Left hindlimb (tissue), 1 donor: ENCODE results near the gene PRKCE.
A peak's percentile ranks its signal among the peaks of the same experiment; 100 is the strongest.

Experiments used
- DNase-seq: peaks from one replicate; pipeline ENCODE4 v3.0.0-alpha.2; 2018

PRKCE gene

DNA sequence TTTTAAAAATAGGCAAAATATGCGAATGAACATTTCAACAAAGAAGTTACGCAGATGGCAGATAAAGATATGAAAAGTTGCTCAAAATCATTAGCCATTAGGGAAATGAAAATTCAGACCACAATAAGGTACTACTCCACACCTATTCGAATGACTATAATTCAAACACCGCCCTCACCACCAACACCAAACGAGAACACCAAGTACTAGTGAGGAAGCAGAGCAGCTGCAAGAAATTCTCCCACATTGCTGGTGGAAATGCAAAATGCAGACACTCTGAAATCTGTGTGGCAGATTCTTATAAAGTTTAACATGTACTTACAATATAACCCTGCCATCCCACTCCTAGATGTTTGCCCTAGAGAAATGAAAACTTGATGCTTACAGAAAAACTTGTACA, 17.3 kb upstream of the PRKCE start:
- no peak for DNase-seq

- DNase-seq: no peak
Measured at GRCh38 chr2:45636008-45636407, 15.5 kb upstream of the PRKCE start.

GRCh38 chr2:45637440-45637839, 14.0 kb upstream of the PRKCE start:
- no peak for DNase-seq

DNA sequence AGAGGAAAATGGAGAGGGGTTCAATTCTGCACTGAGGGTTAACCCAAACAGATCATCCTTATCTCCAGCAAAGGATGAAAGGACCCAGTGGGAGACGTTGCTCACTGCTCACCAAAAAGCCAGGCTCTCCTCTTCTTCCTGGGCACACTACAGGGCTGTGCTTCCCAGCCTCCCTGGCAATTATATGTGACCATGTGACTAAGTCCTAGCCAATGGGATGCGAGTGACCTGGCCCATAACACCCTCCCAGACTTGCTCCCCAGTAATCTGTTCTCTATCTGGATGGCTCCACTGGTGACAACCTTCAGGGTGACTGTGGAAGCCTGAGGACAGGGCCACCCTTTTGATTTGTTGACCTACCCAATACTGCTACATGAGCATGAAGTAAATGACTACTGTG, 10.9 kb upstream of the PRKCE start:
- DNase-seq: no peak

GRCh38 chr2:45643095-45643494, 8.4 kb upstream of the PRKCE start:
- no peak for DNase-seq

- peak; percentile 75 for DNase-seq
Measured at GRCh38 chr2:45643543-45644542, 7.6 kb upstream of the PRKCE start.

DNA sequence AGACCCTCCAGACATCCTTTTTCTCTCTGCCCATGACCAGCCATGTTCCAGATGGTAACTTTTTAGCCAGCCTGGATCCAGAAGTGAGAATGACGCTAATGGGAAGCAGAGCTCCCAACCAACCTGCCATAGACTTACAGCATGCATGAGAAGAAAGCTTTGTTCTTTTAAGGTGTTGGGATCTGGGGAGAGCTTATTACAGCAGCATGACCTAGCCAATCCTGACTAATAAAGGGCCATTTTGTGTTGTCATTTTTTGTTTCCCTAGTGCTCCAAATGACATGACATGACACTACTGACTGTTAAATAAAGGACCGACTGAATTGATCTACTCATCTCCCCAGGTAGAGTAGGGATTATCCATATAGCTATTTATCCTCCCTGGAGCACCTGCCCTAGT, 5.2 kb upstream of the PRKCE start:
- DNase-seq: no peak

GRCh38 chr2:45647356-45647755, 4.1 kb upstream of the PRKCE start:
- DNase-seq: no peak

DNA sequence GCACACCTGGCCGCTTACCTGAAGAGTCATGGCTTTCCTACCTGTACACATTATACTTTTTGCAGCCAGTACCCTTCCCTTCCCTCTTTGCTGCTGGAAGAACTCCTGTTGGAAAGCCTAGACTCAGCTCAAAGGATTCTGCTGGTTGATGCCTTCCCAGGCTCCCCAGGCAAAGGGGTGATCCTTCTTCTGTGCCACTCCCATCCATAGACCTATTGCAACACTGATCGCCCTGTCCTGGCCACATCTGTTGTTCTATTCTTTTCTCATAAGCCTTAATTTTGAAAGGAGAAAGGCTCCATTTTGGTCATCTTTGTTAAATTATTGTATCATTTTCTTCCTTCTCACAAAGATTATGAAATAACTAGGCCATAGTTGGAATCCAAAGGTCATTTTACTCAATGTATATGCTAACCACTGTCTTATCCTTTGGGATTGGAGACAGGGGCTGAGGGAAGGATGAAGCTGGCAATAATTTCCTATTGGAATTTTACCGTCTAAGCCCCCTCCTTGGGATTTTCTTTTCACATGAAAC, 3.4 kb upstream of the PRKCE start:
- no peak for DNase-seq

DNA sequence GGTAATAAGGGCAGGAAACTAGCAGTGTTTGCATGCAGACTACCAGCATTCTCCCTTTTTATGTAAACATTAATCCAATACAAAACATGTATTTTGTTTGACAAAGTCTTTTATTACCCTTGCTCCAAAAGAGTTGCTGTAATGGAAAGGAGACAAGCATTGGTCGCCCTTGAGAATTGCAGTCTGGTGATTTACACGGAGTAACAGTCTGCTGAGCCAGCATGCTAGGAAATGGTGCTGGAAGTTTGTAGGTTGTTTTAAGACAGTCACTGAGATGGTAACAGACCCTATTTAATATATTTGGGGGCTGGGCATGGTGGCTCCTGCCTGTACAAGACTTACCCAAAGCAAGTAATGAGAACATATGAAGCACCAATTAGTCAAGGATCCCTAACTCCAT, 2.8 kb upstream of the PRKCE start:
- no peak for DNase-seq

- DNase-seq: peak; percentile 39
Measured at GRCh38 chr2:45649462-45649857, 2.0 kb upstream of the PRKCE start.

GRCh38 chr2:45649858-45650811, 1.3 kb upstream of the PRKCE start:
- DNase-seq: peak; percentile 73

DNA sequence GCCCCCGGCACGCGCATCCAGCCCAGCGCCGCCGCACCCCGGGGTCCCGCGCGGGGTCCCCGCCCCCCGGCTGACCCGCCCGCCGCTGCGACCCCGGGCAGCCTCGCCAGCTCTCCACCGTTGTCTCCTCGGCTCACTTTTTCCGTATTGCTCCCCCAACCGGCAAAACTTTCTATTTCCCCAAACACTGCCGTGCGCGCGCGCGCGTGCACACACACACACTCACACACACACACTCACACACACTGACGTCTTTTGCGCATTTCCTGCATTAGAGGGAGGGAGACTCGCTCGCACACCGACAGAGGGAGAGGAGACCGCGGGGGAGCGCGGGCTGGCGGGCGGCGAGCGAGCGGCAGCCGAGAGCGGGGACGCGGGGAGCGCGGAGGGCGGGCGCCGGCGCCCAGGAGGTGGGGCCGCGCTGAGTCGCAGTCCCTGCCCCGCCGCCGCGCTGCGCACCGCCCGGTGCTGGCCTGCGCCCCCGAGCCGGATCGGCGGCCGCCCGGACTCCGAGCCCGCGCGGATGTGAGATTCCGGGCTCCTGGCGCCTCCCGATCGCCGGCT, 542 bp upstream of the PRKCE start:
- peak; percentile 97 for DNase-seq

- DNase-seq: peak; percentile 67
Measured at GRCh38 chr2:45652090-45653031, 886 bp downstream of the PRKCE start.

GRCh38 chr2:45653122-45653913, 1.8 kb downstream of the PRKCE start:
- no peak for DNase-seq

- no peak for DNase-seq
Measured at GRCh38 chr2:45654250-45654649, 2.8 kb downstream of the PRKCE start.

GRCh38 chr2:45661828-45662227, 10.4 kb downstream of the PRKCE start:
- no peak for DNase-seq

- DNase-seq: no peak
Measured at GRCh38 chr2:45664635-45665261, 13.3 kb downstream of the PRKCE start.

DNA sequence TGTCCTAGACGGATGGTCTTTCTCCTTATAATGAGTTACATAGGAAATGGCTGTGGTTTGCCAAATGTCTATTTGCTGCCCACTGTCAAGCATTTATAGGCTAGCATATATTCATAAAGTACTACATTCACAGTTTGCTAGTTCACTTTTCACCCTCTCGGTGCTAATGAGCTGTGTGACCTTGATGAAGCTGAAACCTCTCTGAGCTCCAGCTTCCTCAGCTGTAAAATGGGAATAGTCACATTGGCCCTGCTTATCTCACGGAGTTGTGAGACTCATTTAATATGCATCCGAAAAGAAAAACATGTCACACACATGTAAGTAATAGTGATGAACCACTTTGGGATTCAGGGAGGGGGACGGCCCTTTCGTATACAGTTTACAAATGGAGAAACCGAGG, 17.0 kb downstream of the PRKCE start:
- DNase-seq: no peak

DNA sequence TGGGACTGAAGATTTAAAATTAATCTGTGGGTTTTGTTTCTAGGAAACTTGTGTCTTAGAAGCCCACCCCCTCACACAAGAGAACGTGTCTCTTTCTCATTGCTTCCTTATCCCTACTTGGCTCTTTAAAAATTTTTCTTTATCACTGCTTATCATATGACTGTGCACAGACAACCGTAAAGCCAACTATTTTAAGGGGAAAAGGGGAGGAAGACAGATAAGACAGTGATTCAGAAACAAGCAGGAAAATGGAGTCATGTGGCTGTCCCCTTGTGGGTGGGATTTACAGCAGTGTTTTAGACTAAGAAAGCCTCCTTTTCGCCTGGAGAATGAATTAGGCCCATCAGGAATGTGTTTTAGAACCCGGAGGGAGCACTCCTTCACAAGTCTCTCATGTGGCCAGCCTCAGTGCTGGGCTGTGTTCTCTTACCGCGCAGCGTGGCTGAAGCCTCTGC, 17.6 kb downstream of the PRKCE start:
- DNase-seq: no peak
